NT2/D1 (cell line): ENCODE measurements around the gene VAV2.

ENCODE experiments used
- DNase-seq: peaks from one replicate; pipeline ENCODE4 v3.0.0-alpha.2; 2011; ENCODE audit warnings: low read depth, low spot score
- H3K27me3 ChIP-seq: 2 replicates; pipeline ENCODE4 v1.6.0; 2011; ENCODE audit warnings: mild to moderate bottlenecking; ENCODE audit not compliant: insufficient read length, insufficient read depth
- H3K36me3 ChIP-seq: 2 replicates; pipeline ENCODE4 v1.6.1; 2011; ENCODE audit warnings: mild to moderate bottlenecking, low read length, mixed read lengths; ENCODE audit not compliant: insufficient read depth, insufficient read length
- H3K4me1 ChIP-seq: 2 replicates; pipeline ENCODE4 v1.5.1; 2011; ENCODE audit not compliant: insufficient read depth, insufficient read length
- H3K4me3 ChIP-seq: 2 replicates; pipeline ENCODE4 v1.5.1; 2011; ENCODE audit warnings: low read depth; ENCODE audit not compliant: insufficient read length
- H3K9ac ChIP-seq: 2 replicates; pipeline ENCODE4 v1.6.0; 2011; ENCODE audit warnings: low read depth; ENCODE audit not compliant: insufficient read length
- H3K9me3 ChIP-seq: 2 replicates; pipeline ENCODE4 v1.5.1; 2011; ENCODE audit warnings: mild to moderate bottlenecking, low read length; ENCODE audit not compliant: insufficient read depth
- SUZ12 ChIP-seq: IDR thresholded peaks from 2 replicates; pipeline ENCODE4 v1.6.1; 2011; ENCODE audit not compliant: insufficient read length, insufficient read depth; ENCODE audit errors: extremely low read depth
- YY1 ChIP-seq: IDR thresholded peaks from 2 replicates; pipeline ENCODE4 v1.6.1; 2011; ENCODE audit not compliant: insufficient read length, insufficient read depth
- ZNF274 ChIP-seq: IDR thresholded peaks from 2 replicates; pipeline ENCODE4 v1.6.1; 2011; ENCODE audit warnings: mild to moderate bottlenecking, low read depth, low read length

The VAV2 gene

DNA sequence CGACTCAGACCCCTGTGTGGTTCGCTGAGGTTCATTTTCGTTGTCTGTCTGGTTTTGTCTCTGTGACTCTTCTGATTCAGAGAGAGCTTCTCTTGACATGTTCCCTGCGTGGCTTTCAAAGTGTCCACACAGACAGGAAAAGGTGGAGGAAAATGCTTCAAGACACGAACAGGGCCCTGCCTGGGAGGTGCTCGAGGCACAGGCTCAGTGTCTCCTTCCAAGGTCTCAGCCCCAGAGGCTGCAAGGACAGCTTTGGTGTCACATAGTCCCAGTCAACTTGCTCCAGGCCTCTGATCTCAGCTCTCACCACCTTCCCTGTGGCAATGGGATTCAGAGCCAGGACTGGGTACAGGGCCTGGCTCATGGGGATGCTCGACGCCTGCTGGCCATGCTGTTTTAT lies 202.3 kb downstream of the VAV2 start:
- H3K27me3 ChIP-seq, result no peaks in the 10 kb centered on the region
- H3K4me1 ChIP-seq, result peaks cover 18% of the 10 kb centered on the region
- TF ChIP-seq YY1 (no peak), ZNF274 (no peak), SUZ12 (no peak)
- peaks cover 72% of the 10 kb centered on the region for H3K36me3 ChIP-seq
- no peak for DNase-seq
- H3K9me3 ChIP-seq, result no peaks in the 10 kb centered on the region
- H3K9ac ChIP-seq, result no peak overlapping the region
- H3K4me3 ChIP-seq, result no peak overlapping the region

DNA sequence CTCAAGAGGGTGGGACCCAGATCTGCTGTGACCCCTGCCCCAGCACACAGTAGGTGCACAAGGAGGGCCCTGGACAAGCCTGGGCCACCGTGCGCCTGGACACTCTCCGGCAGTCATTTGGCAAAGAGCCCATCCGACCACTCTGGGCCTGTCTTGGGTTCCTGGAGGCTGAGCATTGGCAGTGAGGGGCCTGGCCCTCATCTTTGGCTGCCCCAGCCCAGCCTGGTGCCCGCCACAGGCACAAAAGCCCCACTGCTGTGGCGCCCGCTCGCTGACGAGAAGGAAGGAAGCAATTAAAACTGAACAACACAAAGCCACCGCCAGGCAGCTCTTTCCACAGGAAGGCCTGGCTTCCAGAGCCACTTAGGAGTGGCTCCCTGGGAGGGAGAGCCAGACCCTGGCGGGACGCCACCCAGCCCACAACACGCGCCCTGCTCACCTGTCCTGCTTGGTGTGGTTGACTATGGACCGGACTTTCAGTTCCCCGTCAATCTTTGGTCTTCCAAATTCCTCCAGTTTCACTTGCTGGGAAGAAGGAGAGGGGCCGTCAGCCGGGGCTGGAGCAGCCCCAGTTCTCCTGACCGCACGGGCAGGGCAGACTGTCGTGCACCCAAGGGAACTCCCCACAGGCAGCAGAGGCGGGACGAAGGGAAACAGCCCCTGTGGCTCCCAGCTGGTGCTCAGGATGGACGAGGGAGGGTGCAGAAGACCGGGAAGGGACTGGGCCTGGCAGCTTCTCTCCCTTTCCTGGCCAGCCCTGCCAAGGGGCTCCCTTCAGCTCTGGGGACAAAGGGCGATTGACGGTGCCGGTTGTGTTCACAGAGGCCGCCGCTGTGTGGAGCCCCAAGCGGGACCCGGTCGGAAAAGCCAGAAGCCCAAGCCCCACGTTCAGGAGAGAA lies 203.1 kb downstream of the VAV2 start:
- DNase-seq, result no peak
- peaks cover 74% of the 10 kb centered on the region for H3K36me3 ChIP-seq
- peaks cover 16% of the 10 kb centered on the region for H3K4me1 ChIP-seq
- TF ChIP-seq SUZ12, result no peak
- TF ChIP-seq ZNF274, result no peak
- TF ChIP-seq YY1, result no peak
- no peaks in the 10 kb centered on the region for H3K27me3 ChIP-seq
- H3K4me3 ChIP-seq, result no peak overlapping the region
- H3K9me3 ChIP-seq, result no peaks in the 10 kb centered on the region
- H3K9ac ChIP-seq, result no peak overlapping the region

DNA sequence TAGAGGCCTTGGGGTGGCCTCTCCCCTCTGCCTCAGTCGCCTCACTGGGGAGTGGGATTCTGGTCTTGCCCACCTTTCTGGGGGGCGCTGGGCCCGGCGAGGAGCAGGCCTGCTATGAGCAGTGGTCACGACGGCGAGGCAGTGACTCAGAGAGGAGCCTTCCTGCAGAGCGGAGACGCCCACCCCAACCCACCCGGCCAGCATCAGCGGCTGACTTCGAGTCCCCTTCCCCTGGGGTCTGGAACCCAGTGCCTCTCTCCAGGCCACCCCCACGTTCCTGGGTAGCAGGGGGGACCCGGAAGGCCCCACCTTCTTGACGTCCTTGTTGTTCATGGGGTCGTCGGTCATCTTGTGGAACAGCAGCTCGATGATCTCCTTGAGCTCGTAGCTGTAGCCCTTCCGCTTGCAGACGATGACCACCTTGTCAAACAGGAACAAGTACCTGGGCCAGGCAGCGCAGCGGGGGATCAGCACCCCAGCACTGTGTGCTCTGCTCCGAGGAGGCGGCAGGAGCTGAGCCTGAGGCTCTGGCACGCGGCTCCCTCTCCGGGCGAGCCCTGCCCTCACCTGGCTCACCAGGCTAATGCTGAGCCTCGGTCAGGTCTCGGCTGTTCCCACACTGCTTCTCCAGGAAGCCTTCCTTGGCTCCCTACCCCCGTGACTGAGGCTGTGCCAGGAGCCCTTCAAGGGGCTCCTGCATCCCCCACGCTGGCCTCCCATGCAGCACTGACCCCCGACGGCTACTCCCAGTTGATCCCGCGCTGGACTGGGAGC lies 203.9 kb downstream of the VAV2 start:
- Histone ChIP-seq H3K9ac (no peak overlapping the region), H3K4me3 (no peak overlapping the region), H3K36me3 (peaks cover 76% of the 10 kb centered on the region), H3K9me3 (no peaks in the 10 kb centered on the region), H3K27me3 (no peaks in the 10 kb centered on the region), H3K4me1 (peaks cover 16% of the 10 kb centered on the region)
- DNase-seq, result no peak
- no peak for TF ChIP-seq ZNF274

DNA sequence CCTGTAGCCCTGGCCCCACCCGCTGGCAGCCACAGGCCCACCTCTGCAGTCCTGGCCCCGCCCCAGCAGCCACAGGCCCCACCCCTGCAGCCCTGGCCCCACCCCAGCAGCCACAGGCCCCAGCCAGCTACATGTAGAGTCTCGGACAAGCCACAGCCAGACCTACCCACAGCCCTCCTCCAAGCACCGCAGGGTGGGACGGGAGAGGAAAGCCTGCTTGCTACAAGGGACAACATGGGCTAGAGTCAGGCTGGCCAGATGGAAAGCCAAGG lies 204.4 kb downstream of the VAV2 start:
- no peak overlapping the region for H3K4me3 ChIP-seq
- TF ChIP-seq YY1 (no peak), ZNF274 (no peak), SUZ12 (no peak)
- peak; percentile 18 for DNase-seq
- peaks cover 81% of the 10 kb centered on the region for H3K36me3 ChIP-seq
- peaks cover 16% of the 10 kb centered on the region for H3K4me1 ChIP-seq
- H3K9me3 ChIP-seq, result no peaks in the 10 kb centered on the region
- H3K27me3 ChIP-seq, result no peaks in the 10 kb centered on the region
- no peak overlapping the region for H3K9ac ChIP-seq

DNA sequence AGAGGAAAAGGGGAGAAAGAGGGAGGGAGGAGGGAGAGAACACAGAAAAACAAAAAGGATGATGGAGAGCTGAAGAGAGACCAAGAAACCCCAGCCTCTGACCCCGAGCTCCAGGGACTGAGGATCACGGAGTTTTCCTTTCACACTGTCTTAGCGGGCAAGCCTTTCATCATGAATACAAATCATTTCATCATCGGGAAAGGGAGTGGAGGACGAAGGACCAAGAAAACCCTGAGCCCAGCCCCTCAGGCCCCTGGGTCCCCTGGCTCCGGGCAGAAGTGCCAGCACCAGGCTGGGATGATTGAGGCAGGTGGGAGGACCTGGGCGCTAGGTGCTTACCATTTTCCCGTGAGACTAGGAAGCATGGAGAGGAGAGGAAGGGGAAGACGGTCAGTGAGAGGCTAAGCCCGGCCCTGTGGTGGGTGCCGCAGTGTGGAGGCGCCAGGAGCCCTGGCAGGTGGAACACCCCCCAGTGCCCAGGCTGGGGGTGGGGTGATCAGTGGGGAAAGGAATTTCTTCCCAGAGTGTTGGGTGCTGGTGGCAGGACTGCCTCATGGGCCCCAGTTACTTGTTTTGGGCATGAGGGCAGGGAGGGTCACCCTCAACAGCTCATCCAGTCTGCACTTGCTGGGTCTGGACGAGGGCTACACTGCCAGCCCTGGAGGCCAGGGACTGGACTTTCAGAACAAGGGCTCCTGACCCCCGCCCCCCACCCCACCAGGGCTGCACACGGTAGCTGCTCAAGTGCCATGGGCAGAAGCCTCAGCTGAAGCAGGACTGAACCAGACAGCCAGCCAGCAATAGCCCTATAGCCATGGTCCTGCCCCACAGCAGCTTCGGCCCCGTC lies 205.0 kb downstream of the VAV2 start:
- no peaks in the 10 kb centered on the region for H3K9me3 ChIP-seq
- H3K4me1 ChIP-seq, result peaks cover 16% of the 10 kb centered on the region
- H3K27me3 ChIP-seq, result no peaks in the 10 kb centered on the region
- H3K9ac ChIP-seq, result no peak overlapping the region
- H3K4me3 ChIP-seq, result no peak overlapping the region
- H3K36me3 ChIP-seq, result peaks cover 79% of the 10 kb centered on the region
- no peak for DNase-seq
- TF ChIP-seq YY1 (no peak), SUZ12 (no peak), ZNF274 (no peak)

DNA sequence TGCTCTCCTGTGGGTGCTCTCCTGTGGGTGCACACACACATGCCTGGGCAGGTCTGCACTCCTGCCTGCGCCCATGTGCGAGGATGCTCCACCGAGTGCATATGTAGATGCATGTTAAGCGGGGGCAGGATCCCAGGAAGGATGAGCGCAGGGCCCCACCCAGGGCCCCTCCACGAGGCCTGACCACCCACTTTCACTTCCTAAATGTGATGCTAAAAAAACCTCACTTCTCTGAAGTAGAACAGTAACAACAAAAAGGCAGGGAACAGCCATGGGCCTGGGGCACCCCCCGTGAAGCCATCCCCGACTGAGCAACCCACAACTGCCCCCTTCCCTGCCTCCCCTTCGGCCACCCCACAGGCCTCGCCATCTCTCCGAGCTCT lies 205.8 kb downstream of the VAV2 start:
- H3K9ac ChIP-seq, result no peak overlapping the region
- DNase-seq, result no peak
- H3K27me3 ChIP-seq, result no peaks in the 10 kb centered on the region
- peaks cover 76% of the 10 kb centered on the region for H3K36me3 ChIP-seq
- H3K9me3 ChIP-seq, result no peaks in the 10 kb centered on the region
- peaks cover 16% of the 10 kb centered on the region for H3K4me1 ChIP-seq
- TF ChIP-seq ZNF274 (no peak), SUZ12 (no peak), YY1 (no peak)
- no peak overlapping the region for H3K4me3 ChIP-seq

DNA sequence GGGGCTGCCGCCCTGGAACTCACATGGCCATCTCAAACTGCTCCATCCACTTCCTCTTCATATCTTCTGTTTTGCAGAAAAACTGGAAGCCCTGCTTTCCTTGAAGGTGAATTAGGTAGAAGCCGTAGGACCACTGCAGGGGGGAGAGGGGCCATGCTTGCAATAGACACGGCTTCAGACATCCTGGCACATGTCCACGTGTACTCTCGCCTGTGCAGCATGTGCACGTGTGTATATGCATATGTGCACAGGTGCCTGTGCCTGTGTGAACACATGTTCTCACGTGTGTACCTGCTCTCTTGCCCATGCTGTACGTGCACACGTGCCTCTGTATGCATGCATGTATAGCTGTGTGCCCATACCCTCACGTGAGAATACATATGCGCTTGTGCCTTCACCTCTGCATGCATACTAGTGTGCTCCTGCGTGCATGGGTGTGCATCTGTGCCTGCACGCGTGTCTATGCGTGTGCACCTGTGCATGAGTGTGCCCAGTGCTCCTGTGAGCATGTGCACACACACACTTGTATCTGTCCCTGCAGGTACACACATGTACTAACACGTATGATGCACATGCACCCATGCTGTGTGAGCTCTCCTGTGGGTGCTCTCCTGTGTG lies 206.3 kb downstream of the VAV2 start:
- Histone ChIP-seq H3K27me3 (no peaks in the 10 kb centered on the region), H3K4me3 (no peak overlapping the region), H3K4me1 (peaks cover 16% of the 10 kb centered on the region), H3K36me3 (peaks cover 77% of the 10 kb centered on the region), H3K9me3 (no peaks in the 10 kb centered on the region), H3K9ac (no peak overlapping the region)
- DNase-seq, result no peak
- TF ChIP-seq YY1 (no peak), ZNF274 (no peak), SUZ12 (no peak)
